GM12878 (cell line): Measurements from ENCODE around the gene ARHGDIA. TPM values are rescaled to one million over a fixed set of nuclear protein-coding genes. Genes with fewer than 3 reads are reported as not detected.

Experiments
- ATAC-seq: fragments of 200-7000 bp; cut with Tn5 transposase; 3 replicates; pipeline ENCODE4 v1.9.1; 2020; ENCODE audit warnings: mild to moderate bottlenecking, moderate library complexity
- BruUV-seq: library from RNA; stranded (reverse); fragments of 400-500 nt; replicated peaks from 2 replicates; lab custom pipeline; 2021; lab: Mats Ljungman, UMichigan
- CTCF ChIA-PET: fragments of 300-600 bp; sonication (Branson Sonifier 250); formaldehyde crosslinking; extraction: SDS; loops from one replicate; lab custom pipeline; 2021; ENCODE audit warnings: inconsistent platforms; lab: Yijun Ruan, JAX
- POLR2A ChIA-PET: fragments of 350-600 bp; formaldehyde crosslinking; extraction: SDS; loops from one replicate; lab custom pipeline; 2021; ENCODE audit warnings: inconsistent platforms; lab: Charles Lee
- RAD21 ChIA-PET: fragments of 300-600 bp; sonication (Branson Sonifier 250); formaldehyde crosslinking; loops from one replicate; lab custom pipeline; 2023; ENCODE audit warnings: antibody characterized with exemption; ENCODE audit not compliant: unreplicated experiment; lab: Charles Lee
- SMC1A ChIA-PET: fragments of 300-600 bp; sonication (Branson Sonifier 250); formaldehyde crosslinking; loops from one replicate; lab custom pipeline; 2023; ENCODE audit not compliant: unreplicated experiment, uncharacterized antibody; lab: Charles Lee
- DNase-seq: peaks from one replicate; pipeline ENCODE4 v3.0.0-alpha.2; 2011; ENCODE audit warnings: low read depth, low spot score
- FAIRE-seq: peaks from 3 replicates; lab custom pipeline; 2011; peaks lifted over from hg19 to GRCh38; lab: Jason Lieb, UNC
- H2AFZ ChIP-seq: 2 replicates; pipeline ENCODE4 v1.6.0; 2011; ENCODE audit warnings: low read depth, low read length, control low read depth; ENCODE audit not compliant: control insufficient read depth
- H3K27ac ChIP-seq: 2 replicates; pipeline ENCODE4 v1.5.1; 2011; ENCODE audit warnings: control low read depth; ENCODE audit not compliant: control insufficient read depth, insufficient read depth
- H3K27me3 ChIP-seq, 2 experiments: replicated peaks in 1 of 2; 2 replicates each; pipeline versions ENCODE4 v1.6.0 to v1.6.1; 2011; ENCODE audit warnings: low read length in 1 of 2; ENCODE audit not compliant: control insufficient read depth in 2 of 2, insufficient read depth in 2 of 2
- H3K36me3 ChIP-seq, 2 experiments: 2 replicates each; pipeline ENCODE4 v1.5.1; 2011; ENCODE audit warnings: low read length in 1 of 2; ENCODE audit not compliant: control insufficient read depth in 2 of 2, insufficient read depth in 2 of 2
- H3K4me1 ChIP-seq: 2 replicates; pipeline ENCODE4 v1.6.1; 2011; ENCODE audit warnings: mild to moderate bottlenecking, low read length, moderate library complexity, mixed read lengths; ENCODE audit not compliant: control insufficient read depth, insufficient read depth
- H3K4me2 ChIP-seq: 2 replicates; pipeline ENCODE4 v1.6.0; 2011; ENCODE audit warnings: control low read depth; ENCODE audit not compliant: control insufficient read depth, insufficient read depth
- H3K4me3 ChIP-seq: fragments of 200-600 bp; sonication (generic); 2 replicates; pipeline ENCODE4 v1.5.1; 2016
- H3K79me2 ChIP-seq: 2 replicates; pipeline ENCODE4 v1.6.0; 2011; ENCODE audit warnings: low read length; ENCODE audit not compliant: control insufficient read depth, insufficient read depth
- H3K9ac ChIP-seq: 2 replicates; pipeline ENCODE4 v1.8.0; 2011; ENCODE audit warnings: low read length, control low read depth, mixed read lengths; ENCODE audit not compliant: control insufficient read depth, insufficient read depth
- H3K9me3 ChIP-seq: replicated peaks from 3 replicates; pipeline ENCODE4 v1.5.1; 2011; ENCODE audit warnings: mild to moderate bottlenecking, low read length; ENCODE audit not compliant: control insufficient read depth, insufficient read depth
- H4K20me1 ChIP-seq: 2 replicates; pipeline ENCODE4 v1.6.0; 2011; ENCODE audit not compliant: control insufficient read depth, insufficient read depth
- EED ChIP-seq: sonication (generic); IDR thresholded peaks from 2 replicates; pipeline ENCODE4 v1.6.1; 2016; ENCODE audit warnings: antibody characterized with exemption, low read depth
- HDGF ChIP-seq: fragments of 450-650 bp; IDR thresholded peaks from 2 replicates; pipeline ENCODE4 v1.6.1; 2016; ENCODE audit warnings: antibody characterized with exemption
- LARP7 ChIP-seq: fragments of 450-650 bp; IDR thresholded peaks from 2 replicates; pipeline ENCODE4 v1.6.1; 2017; ENCODE audit warnings: mild to moderate bottlenecking
- NRF1 ChIP-seq: conservative IDR thresholded peaks from 2 replicates; pipeline ENCODE4 v1.6.1; 2011; ENCODE audit warnings: mild to moderate bottlenecking, low read depth, low read length, improper control_type of control experiment
- POLR2A ChIP-seq: IDR thresholded peaks from 2 replicates; pipeline ENCODE4 v1.6.1; 2011; ENCODE audit warnings: low read depth, mild to moderate bottlenecking, low read length
- TCF7 ChIP-seq: IDR thresholded peaks from 2 replicates; pipeline ENCODE4 v1.6.1; 2014; ENCODE audit warnings: antibody characterized with exemption, borderline replicate concordance
- ZBED1 ChIP-seq: IDR thresholded peaks from 2 replicates; pipeline ENCODE4 v1.6.1; 2016; ENCODE audit warnings: borderline replicate concordance
- WGBS: methylation state at CpG from one replicate; pipeline ENCODE4 v1.1.6; 2016; ENCODE audit warnings: low lambda C conversion rate; ENCODE audit not compliant: insufficient replicate concordance, insufficient coverage; ENCODE audit errors: missing lambda C conversion rate; 5-methylcytosine and 5-hydroxymethylcytosine counted together
- in situ Hi-C: fragments of 300-500 bp; cut with MboI; formaldehyde crosslinking; loops from 9 replicates; pipeline ENCODE4 v1.14.3; 2018; ENCODE audit warnings: mixed read lengths
- intact Hi-C: fragments of 100-400 bp; cut with micrococcal nuclease; formaldehyde crosslinking; loops from one replicate; pipeline ENCODE4 v1.14.2; 2022; ENCODE audit not compliant: unreplicated experiment
- polyA plus RNA-seq, 11 experiments: library from polyadenylated mRNA; depleted of rRNA in 4 of 11; unstranded in 6 of 11; stranded (reverse) in 5 of 11; fragments of >200 nt; fragmentation: Nextera tagmentation in 4 of 11; fragmentation: Illumina TruSeq in 1 of 11; extraction: Ambion mirVana in 4 of 11; extraction: Trizol in 1 of 11; gene quantifications; 1 replicate in 1 of 11; 2 replicates in 10 of 11; pipeline versions ENCODE4 v1.2.1 to v1.2.3, GENCODE V29; 2011 to 2016; ENCODE audit warnings: inconsistent platforms in 2 of 11, missing spikeins in 2 of 11, low read depth in 1 of 11
- total RNA-seq, 4 experiments: library from RNA; depleted of rRNA in 3 of 4; stranded (reverse); fragments of >200 nt in 3 of 4; fragmentation: Illumina TruSeq in 1 of 4; extraction: Trizol in 1 of 4; gene quantifications; 2 replicates each; pipeline versions ENCODE4 v1.2.1 to v1.2.3, GENCODE V29; 2013 to 2021
- TF ChIP-seq, protein P1 (sequence below): IDR thresholded peaks from 2 replicates; pipeline ENCODE4 v1.6.1; 2012; ENCODE audit warnings: low read depth, low read length, improper control_type of control experiment
- TF ChIP-seq, protein P2 (sequence below), 3 experiments: IDR thresholded peaks in 2 of 3; conservative IDR thresholded peaks in 1 of 3; 2 replicates each; pipeline ENCODE4 v1.5.1; 2011; ENCODE audit warnings: low read depth in 3 of 3, low read length in 3 of 3, mild to moderate bottlenecking in 3 of 3, control low read depth in 2 of 3, moderate library complexity in 2 of 3, inconsistent platforms in 1 of 3, mixed read lengths in 1 of 3; ENCODE audit not compliant: control insufficient read depth in 2 of 3, insufficient read depth in 1 of 3; ENCODE audit errors: extremely low read depth in 1 of 3

Gene ARHGDIA
- total and polyA plus RNA-seq, 10 of the 15 experiments (the other 5 are each of a cell fraction or from before 2014, with no cell fraction given), result 17.9 to 552 (median 169) TPM

DNA sequence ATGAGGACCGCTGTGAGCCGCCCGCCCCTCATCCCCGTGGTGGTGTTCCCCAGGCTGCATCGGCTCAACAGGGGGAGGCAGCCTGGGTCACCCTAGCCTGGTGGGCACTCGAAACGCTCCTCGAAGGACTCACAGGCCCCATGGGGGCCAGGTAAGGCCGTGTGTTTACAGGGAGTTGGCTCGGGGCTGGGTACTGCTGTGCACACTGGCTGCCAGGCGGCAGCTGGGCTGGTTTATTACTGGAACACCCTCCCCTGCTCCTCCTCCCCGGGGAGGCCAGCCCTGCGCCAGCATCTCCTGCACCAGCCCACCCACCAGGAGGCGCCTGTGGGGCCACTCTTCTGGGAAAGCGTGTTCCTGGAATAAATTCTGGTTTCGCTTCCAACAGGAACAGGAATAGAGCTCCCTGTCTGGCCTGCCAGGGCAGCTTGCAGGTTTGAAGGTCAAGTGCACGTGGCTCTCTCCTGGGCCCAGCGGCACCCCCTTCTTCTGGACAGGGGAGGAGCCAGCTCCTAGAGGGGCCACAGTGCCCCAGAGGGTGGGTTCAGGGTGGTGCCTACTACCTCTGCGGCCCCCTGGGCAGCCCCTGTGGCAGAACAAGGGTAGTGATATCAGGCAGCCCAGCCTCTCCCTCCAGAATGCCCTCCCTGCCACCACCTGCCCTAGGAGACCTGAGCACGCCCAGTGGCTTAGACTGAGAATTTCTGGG, 49.4 kb downstream of the ARHGDIA start:
- H4K20me1 ChIP-seq, result no peaks in the 10 kb centered on the region
- DNase-seq, result no peak
- TF ChIP-seq LARP7 (no peak), TCF7 (no peak), ZBED1 (no peak), NRF1 (no peak), EED (no peak), HDGF (no peak), POLR2A (0 out of 2 replicates have a peak, but pooled peaks have one; percentile 5)
- TF ChIP-seq, protein P1, sequence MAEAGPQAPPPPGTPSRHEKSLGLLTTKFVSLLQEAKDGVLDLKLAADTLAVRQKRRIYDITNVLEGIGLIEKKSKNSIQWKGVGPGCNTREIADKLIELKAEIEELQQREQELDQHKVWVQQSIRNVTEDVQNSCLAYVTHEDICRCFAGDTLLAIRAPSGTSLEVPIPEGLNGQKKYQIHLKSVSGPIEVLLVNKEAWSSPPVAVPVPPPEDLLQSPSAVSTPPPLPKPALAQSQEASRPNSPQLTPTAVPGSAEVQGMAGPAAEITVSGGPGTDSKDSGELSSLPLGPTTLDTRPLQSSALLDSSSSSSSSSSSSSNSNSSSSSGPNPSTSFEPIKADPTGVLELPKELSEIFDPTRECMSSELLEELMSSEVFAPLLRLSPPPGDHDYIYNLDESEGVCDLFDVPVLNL, result no peak
- TF ChIP-seq, protein P2, sequence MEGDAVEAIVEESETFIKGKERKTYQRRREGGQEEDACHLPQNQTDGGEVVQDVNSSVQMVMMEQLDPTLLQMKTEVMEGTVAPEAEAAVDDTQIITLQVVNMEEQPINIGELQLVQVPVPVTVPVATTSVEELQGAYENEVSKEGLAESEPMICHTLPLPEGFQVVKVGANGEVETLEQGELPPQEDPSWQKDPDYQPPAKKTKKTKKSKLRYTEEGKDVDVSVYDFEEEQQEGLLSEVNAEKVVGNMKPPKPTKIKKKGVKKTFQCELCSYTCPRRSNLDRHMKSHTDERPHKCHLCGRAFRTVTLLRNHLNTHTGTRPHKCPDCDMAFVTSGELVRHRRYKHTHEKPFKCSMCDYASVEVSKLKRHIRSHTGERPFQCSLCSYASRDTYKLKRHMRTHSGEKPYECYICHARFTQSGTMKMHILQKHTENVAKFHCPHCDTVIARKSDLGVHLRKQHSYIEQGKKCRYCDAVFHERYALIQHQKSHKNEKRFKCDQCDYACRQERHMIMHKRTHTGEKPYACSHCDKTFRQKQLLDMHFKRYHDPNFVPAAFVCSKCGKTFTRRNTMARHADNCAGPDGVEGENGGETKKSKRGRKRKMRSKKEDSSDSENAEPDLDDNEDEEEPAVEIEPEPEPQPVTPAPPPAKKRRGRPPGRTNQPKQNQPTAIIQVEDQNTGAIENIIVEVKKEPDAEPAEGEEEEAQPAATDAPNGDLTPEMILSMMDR (IDR thresholded peaks at IDR 0.05 in 2 of 3, conservative IDR thresholded peaks at IDR 0.05 in 1 of 3; ENCODE audit: control insufficient read depth in 2 of 3, extremely low read depth in 1 of 3, insufficient read depth in 1 of 3, low read depth in 3 of 3, low read length in 3 of 3), result 0 out of 6 replicates have a peak, but pooled peaks of 2 of the 3 experiments have one; percentile 12 to 20
- H3K9ac ChIP-seq, result no peak overlapping the region
- no peak for FAIRE-seq
- no peaks in the 10 kb centered on the region for H3K4me1 ChIP-seq
- H3K9me3 ChIP-seq, result no peaks in the 10 kb centered on the region
- no peaks in the 10 kb centered on the region for H3K36me3 ChIP-seq
- no peak overlapping the region for H3K27ac ChIP-seq
- no peak overlapping the region for H3K4me3 ChIP-seq
- H3K4me2 ChIP-seq, result no peak overlapping the region
- no TSS peak for BruUV-seq
- CTCF ChIA-PET, result interaction anchor here (0.7 kb wide), 1 partner anchor 83 kb away, joined by 3 read pairs; no protein-coding TSS in a partner anchor
- intact Hi-C loops, result no loop called here
- in situ Hi-C loops, result loop anchor here (5.0 kb wide), 1 partner anchor 104 kb away; no protein-coding TSS in a partner anchor
- SMC1A ChIA-PET, result no interaction called here
- no peaks in the 10 kb centered on the region for H3K79me2 ChIP-seq
- no peak overlapping the region for H2AFZ ChIP-seq
- no peaks in the 10 kb centered on the region for H3K27me3 ChIP-seq
- peak; percentile 48; the same call in 2 of the 3 replicates for ATAC-seq
- POLR2A ChIA-PET, result no interaction called here
- RAD21 ChIA-PET, result no interaction called here
- WGBS, result 71% methylated on average over 20 of the region's 20 CpGs
